GM12864 (cell line): ENCODE data around the gene GCA.

Source experiments
- DNase-seq: peaks from one replicate; pipeline ENCODE4 v3.0.0-alpha.2; 2011; ENCODE audit warnings: low read depth
- H3K4me3 ChIP-seq: 2 replicates; pipeline ENCODE4 v1.5.1; 2011; ENCODE audit warnings: mild to moderate bottlenecking, low read depth, low read length, control low read depth
- CTCF ChIP-seq: IDR thresholded peaks from 2 replicates; pipeline ENCODE4 v1.5.1; 2011; ENCODE audit warnings: low read depth, mild to moderate bottlenecking, moderate library complexity, low read length, control low read depth, inconsistent platforms; ENCODE audit errors: missing control alignments

The GCA gene

GRCh38 chr2:162401871-162402270 lies 57.9 kb downstream of the GCA start:
- TF ChIP-seq CTCF: no peak
- no peak for DNase-seq
- H3K4me3 ChIP-seq: no peak overlapping the region

- no peak for DNase-seq
- TF ChIP-seq CTCF: no peak
- H3K4me3 ChIP-seq: no peak overlapping the region
Measured at GRCh38 chr2:162403884-162404283, 60.0 kb downstream of the GCA start.
